Measurements from ENCODE around the gene AFAP1. TPM values are rescaled to one million over a fixed set of nuclear protein-coding genes. Genes with fewer than 3 reads are reported as not detected.

AFAP1 gene
- total and polyA plus RNA-seq, 2 donors from 2014 or later, result 2.6 to 26.3 TPM

GRCh38 chr4:7815981-7816380 lies 123.7 kb downstream of the AFAP1 start:
- FAIRE-seq (no peak), DNase-seq (no peak)
- H3K9ac ChIP-seq (ENCODE audit: low read length in 3 of 3), result no peak overlapping the region
- H3K27me3 ChIP-seq (ENCODE audit: control insufficient read depth, insufficient read depth, low read length), result no peaks in the 10 kb centered on the region
- no peak for TF ChIP-seq CTCF (IDR thresholded peaks at IDR 0.05; ENCODE audit: borderline replicate concordance, extremely low read depth, insufficient read depth)
- peaks cover 0 to 6% (median 5%) of the 10 kb centered on the region in 3 donors for H3K36me3 ChIP-seq (ENCODE audit: control insufficient read depth in 2 of 3, insufficient read depth in 3 of 3, low read length in 3 of 3)
- no peaks in the 10 kb centered on the region for H3K9me3 ChIP-seq (ENCODE audit: control insufficient read depth in 2 of 3, insufficient read depth in 1 of 3, low read length in 3 of 3)
- H3K4me3 ChIP-seq (ENCODE audit: low read length in 3 of 3), result no peak overlapping the region
- H3K4me1 ChIP-seq (ENCODE audit: control insufficient read depth in 2 of 3, insufficient read depth in 2 of 3, low read depth in 1 of 3, low read length in 3 of 3), result peaks cover 8 to 12% (median 10%) of the 10 kb centered on the region in 3 donors
- H3K27ac ChIP-seq (ENCODE audit: low read depth in 2 of 2, low read length in 2 of 2), result no peak overlapping the region
- intact Hi-C loops (cut with DNase I), result no loop called here

DNA sequence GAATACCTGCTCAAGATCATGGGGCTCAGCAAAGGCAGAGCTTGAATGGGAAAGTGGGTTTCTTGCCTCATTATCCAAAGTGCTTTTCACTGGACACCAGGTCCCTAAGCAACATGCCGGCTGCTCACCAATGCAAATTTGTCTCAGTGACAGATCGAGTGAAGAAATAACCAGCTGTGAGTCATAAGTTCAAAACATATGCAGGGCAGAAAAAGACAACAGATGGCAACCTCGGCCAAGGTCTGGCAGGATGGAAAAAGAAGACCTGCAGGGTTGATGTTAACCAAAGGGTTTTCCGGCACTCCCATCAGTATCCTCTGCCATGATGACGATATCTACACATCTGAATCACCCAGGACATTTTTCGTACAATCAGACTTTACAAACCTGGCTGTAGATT lies 124.1 kb downstream of the AFAP1 start:
- DNase-seq (no peak), FAIRE-seq (no peak)
- Histone ChIP-seq H3K4me3 (ENCODE audit: low read length in 3 of 3) (no peak overlapping the region), H3K4me1 (ENCODE audit: control insufficient read depth in 2 of 3, insufficient read depth in 2 of 3, low read depth in 1 of 3, low read length in 3 of 3) (peaks cover 8 to 16% (median 10%) of the 10 kb centered on the region in 3 donors), H3K27me3 (ENCODE audit: control insufficient read depth, insufficient read depth, low read length) (no peaks in the 10 kb centered on the region), H3K9me3 (ENCODE audit: control insufficient read depth in 2 of 3, insufficient read depth in 1 of 3, low read length in 3 of 3) (no peaks in the 10 kb centered on the region), H3K9ac (ENCODE audit: low read length in 3 of 3) (no peak overlapping the region), H3K27ac (ENCODE audit: low read depth in 2 of 2, low read length in 2 of 2) (no peak overlapping the region), H3K36me3 (ENCODE audit: control insufficient read depth in 2 of 3, insufficient read depth in 3 of 3, low read length in 3 of 3) (peaks cover 0 to 6% (median 5%) of the 10 kb centered on the region in 3 donors)
- intact Hi-C loops (cut with DNase I), result no loop called here
- no peak for TF ChIP-seq CTCF (IDR thresholded peaks at IDR 0.05; ENCODE audit: borderline replicate concordance, extremely low read depth, insufficient read depth)

DNA sequence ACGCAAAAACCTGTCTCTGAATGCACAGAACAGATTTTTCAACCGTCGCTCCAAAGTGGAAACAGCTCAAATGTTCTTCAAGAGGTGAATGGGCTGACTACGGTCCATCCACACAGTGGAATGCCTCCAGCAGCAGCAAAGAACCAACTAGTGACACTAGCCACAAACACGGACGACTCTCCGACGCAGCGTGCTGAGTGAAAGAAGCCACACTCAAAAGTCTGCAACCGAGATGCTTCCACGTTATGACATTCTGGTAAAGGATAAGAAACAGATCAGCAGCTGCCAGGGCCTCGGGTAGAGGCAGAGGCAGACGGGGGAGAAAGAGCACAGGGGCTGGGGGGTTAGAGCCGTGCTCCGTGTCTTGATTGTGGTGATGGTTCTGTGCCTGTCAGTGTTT lies 125.2 kb downstream of the AFAP1 start:
- intact Hi-C loops (cut with DNase I), result no loop called here
- FAIRE-seq (no peak), DNase-seq (no peak)
- Histone ChIP-seq H3K9me3 (ENCODE audit: control insufficient read depth in 2 of 3, insufficient read depth in 1 of 3, low read length in 3 of 3) (no peaks in the 10 kb centered on the region), H3K4me1 (ENCODE audit: control insufficient read depth in 2 of 3, insufficient read depth in 2 of 3, low read depth in 1 of 3, low read length in 3 of 3) (peaks cover 8 to 18% (median 13%) of the 10 kb centered on the region in 3 donors), H3K27me3 (ENCODE audit: control insufficient read depth, insufficient read depth, low read length) (no peaks in the 10 kb centered on the region), H3K9ac (ENCODE audit: low read length in 3 of 3) (no peak overlapping the region), H3K27ac (ENCODE audit: low read depth in 2 of 2, low read length in 2 of 2) (no peak overlapping the region), H3K4me3 (ENCODE audit: low read length in 3 of 3) (no peak overlapping the region), H3K36me3 (ENCODE audit: control insufficient read depth in 2 of 3, insufficient read depth in 3 of 3, low read length in 3 of 3) (peaks cover 0 to 6% (median 5%) of the 10 kb centered on the region in 3 donors)
- TF ChIP-seq CTCF (IDR thresholded peaks at IDR 0.05; ENCODE audit: borderline replicate concordance, extremely low read depth, insufficient read depth), result no peak

DNA sequence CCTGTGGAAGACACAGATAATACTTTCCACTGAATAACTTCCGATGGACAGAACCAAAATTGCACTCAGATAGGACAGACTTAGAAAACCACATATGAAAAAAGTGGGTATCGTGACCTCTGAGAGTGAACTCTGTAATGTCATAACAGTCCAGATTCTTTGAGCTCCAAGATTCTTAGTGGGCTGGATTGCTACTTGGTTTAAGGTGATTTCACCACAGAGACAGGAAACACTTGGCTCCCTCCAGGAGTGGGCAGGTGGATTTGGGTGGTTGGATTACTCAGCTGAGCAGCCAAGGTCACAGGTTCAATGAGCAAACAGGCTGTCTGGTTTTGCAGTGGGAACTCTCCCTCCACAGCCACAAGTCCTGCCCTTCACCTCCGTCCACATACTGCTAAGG lies 126.0 kb downstream of the AFAP1 start:
- Histone ChIP-seq H3K27me3 (ENCODE audit: control insufficient read depth, insufficient read depth, low read length) (no peaks in the 10 kb centered on the region), H3K9me3 (ENCODE audit: control insufficient read depth in 2 of 3, insufficient read depth in 1 of 3, low read length in 3 of 3) (no peaks in the 10 kb centered on the region), H3K4me1 (ENCODE audit: control insufficient read depth in 2 of 3, insufficient read depth in 2 of 3, low read depth in 1 of 3, low read length in 3 of 3) (peaks cover 8 to 18% (median 13%) of the 10 kb centered on the region in 3 donors), H3K27ac (ENCODE audit: low read depth in 2 of 2, low read length in 2 of 2) (no peak overlapping the region), H3K36me3 (ENCODE audit: control insufficient read depth in 2 of 3, insufficient read depth in 3 of 3, low read length in 3 of 3) (peaks cover 0 to 7% (median 6%) of the 10 kb centered on the region in 3 donors), H3K4me3 (ENCODE audit: low read length in 3 of 3) (no peak overlapping the region), H3K9ac (ENCODE audit: low read length in 3 of 3) (no peak overlapping the region)
- DNase-seq (peak in 1 of 5 donors; percentile 42), FAIRE-seq (no peak)
- no peak for TF ChIP-seq CTCF (IDR thresholded peaks at IDR 0.05; ENCODE audit: borderline replicate concordance, extremely low read depth, insufficient read depth)
- intact Hi-C loops (cut with DNase I), result no loop called here

Measured in kidney (tissue), 14 donors.